GM10266 (cell line): ENCODE results near the gene RHOB.
A peak's percentile ranks its signal among the peaks of the same experiment; 100 is the strongest.

ENCODE experiments used
- DNase-seq: peaks from one replicate; pipeline ENCODE4 v3.0.0; 2012; ENCODE audit errors: extremely low spot score
- CTCF ChIP-seq: IDR thresholded peaks from 2 replicates; pipeline ENCODE4 v1.5.1; 2012; ENCODE audit warnings: mild to moderate bottlenecking, low read depth; ENCODE audit not compliant: control insufficient read depth, insufficient read depth; ENCODE audit errors: missing control alignments

RHOB gene

GRCh38 chr2:20446917-20447436 is at the start of gene RHOB:
Gene RHOB (plus strand): TSS chr2:20447074. CDS start chr2:20447466, 392 bp downstream.
- peak; percentile 99 for DNase-seq
- TF ChIP-seq CTCF, result no peak

GRCh38 chr2:20397811-20398447 is 48.9 kb upstream of the RHOB start:
- DNase-seq, result no peak
- TF ChIP-seq CTCF, result no peak

GRCh38 chr2:20398956-20399567 is 47.8 kb upstream of the RHOB start:
- no peak for TF ChIP-seq CTCF
- no peak for DNase-seq

GRCh38 chr2:20400306-20400705 is 46.6 kb upstream of the RHOB start:
- TF ChIP-seq CTCF, result no peak
- DNase-seq, result no peak

GRCh38 chr2:20400787-20401488 is 45.9 kb upstream of the RHOB start:
- TF ChIP-seq CTCF, result no peak

GRCh38 chr2:20401489-20401835 is 45.4 kb upstream of the RHOB start:
- TF ChIP-seq CTCF, result no peak
- no peak for DNase-seq

More at GRCh38 chr2:20400787-20401488, 45.9 kb upstream of the RHOB start:
- DNase-seq, result no peak
